ENCODE results near the gene MAGI2. TPM values are rescaled to one million over a fixed set of nuclear protein-coding genes. Genes with fewer than 3 reads are reported as not detected.

MAGI2 gene
- total RNA-seq, 1 donor from 2014 or later, result 6.9 TPM

GRCh38 chr7:78905436-78905835, 548.0 kb downstream of the MAGI2 start:
- no peak for DNase-seq

- DNase-seq, result no peak
These were observed 548.5 kb downstream of the MAGI2 start for GRCh38 chr7:78904983-78905382.

DNA sequence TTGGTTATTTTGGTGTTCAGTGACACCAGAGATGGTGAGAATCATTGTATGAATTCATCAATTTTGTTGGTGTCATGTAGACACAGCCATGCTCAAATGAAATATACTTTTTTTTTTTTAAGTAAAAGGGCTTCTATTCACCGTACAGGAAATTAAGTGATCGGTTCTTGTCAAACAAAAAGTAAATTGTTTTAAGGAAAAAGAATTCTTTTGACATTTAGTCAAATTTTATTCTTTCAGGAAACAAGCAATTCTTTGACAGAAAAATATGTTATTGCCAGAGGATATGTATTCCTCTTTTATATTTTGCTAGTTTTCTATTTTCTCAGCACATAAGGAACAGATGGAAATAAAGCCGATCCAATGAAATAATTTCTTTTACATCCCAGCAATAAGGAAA, 551.9 kb downstream of the MAGI2 start:
- no peak for DNase-seq

DNA sequence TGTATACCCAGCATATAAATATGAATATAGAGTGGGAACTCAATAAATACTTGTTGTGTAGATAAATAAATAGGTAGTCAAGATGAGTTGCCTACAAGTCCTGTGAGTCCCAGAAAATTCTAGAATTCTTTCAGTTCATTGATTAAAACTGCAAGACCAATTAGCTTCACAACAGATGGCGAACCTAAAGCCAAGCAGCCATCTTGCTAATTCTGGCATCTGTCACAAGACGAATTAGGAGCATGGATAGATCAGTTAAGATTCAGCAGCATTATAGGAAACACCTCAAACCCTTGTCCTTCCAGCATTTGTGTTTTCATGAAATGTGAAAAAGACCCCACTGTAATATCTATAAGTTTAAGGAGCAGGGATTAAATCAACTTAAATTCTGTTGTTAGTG, 552.7 kb downstream of the MAGI2 start:
- no peak for DNase-seq

GRCh38 chr7:78895393-78895792, 558.1 kb downstream of the MAGI2 start:
- no peak for DNase-seq

DNA sequence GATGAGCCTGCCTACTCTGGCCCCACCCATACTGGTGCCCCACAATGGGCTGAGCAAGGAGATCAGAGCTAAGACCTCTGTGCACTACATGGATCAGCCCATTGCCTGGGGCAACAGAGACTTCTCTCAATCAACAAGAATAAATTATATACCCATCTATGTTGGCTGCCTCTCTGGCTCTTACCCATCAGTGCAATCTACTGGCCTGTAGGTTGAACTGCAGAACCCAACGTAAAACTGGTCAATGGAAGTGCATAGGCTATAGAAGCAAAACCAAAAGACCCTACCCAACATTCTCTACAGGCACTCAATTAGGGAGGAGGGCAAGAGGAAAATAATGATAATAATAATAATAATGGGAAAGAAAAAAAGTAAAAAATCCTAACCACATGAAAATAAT, 574.3 kb downstream of the MAGI2 start:
- no peak for DNase-seq

- DNase-seq, result no peak
These were observed 580.4 kb downstream of the MAGI2 start for GRCh38 chr7:78873117-78873516.

- DNase-seq, result no peak
These were observed 589.1 kb downstream of the MAGI2 start for GRCh38 chr7:78864339-78864738.

DNA sequence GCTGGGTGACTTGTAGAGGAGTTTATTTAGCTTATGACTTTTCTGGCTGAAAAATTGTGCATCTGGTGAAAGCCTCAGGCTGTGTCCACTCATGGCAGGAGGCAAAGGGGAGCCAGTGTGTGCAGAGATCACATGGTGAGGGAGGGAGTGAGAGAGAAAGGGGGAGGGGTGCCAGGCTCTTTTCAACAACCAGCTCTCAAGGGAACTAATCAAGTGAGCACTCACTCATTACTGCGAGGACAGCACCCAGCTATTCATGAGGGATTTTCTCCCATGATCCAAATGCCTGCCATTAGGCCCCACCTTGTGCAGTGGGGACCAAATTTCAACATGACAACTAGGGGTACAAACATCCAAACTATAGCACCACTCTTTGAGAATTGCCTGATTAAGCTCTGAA, 590.2 kb downstream of the MAGI2 start:
- no peak for DNase-seq

DNA sequence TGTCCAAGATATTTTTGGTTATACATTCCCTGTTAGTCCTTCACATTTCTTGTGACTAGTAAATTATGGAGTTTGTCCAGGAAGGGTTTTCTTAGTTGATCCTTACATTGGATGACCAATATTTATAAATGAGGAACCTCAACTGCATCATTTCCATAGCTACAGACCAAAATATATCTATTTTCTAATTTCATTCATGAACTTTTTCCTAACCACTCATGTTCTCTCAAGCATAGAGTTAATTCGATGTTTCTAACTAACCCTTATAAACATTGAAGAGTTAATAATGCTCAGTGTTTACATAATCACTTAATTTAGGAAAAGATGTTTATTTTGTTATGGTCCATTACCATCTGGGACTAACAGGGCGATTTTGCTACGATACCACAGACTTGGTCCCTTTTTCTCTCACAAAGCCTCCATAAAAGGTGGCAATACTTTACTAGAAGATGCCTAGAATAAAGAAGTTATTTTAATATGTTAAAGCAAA, 591.0 kb downstream of the MAGI2 start:
- DNase-seq, result no peak

DNA sequence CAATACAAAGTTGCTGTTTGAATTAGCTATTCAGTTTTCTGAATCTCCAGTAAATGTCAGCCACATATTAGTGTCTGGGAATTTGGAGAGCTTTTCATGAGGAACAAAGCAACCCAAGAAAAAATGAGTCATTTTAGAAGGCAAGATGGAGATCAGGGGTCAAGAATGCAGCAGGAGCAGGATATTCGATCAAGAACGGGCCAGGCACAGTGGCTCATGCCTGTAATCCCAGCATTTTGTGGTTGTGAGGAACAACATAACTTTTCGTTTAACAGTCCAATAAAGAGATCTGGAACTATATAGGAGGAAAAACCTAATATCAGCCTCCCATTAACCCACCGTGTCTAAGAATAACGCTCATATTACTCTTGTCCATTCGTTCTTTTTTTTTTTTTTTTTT, 600.5 kb downstream of the MAGI2 start:
- DNase-seq, result no peak

- DNase-seq, result no peak
These were observed 603.2 kb downstream of the MAGI2 start for GRCh38 chr7:78850093-78850740.

- no peak for DNase-seq
These were observed 608.3 kb downstream of the MAGI2 start for GRCh38 chr7:78845155-78845554.

GRCh38 chr7:78842068-78842467, 611.4 kb downstream of the MAGI2 start:
- no peak for DNase-seq

GRCh38 chr7:78835897-78836296, 617.6 kb downstream of the MAGI2 start:
- no peak for DNase-seq

DNA sequence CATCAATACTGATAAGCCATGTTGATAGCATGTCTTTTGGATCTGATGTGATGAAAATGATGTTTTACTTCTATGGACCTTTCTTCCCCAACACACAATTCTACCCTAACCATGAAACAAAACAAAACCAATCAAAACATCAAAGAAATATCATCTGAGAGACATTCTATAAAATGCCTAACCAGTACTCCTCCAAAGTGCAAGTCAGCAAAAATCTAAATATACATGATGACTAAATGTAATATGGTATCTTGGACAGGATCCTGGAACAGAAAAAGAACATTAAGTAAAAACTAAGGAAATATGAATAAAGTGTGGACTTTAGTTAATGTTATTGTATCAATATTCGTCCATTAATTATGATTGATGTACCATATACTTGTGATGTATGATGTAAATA, 625.1 kb downstream of the MAGI2 start:
- no peak for DNase-seq

DNA sequence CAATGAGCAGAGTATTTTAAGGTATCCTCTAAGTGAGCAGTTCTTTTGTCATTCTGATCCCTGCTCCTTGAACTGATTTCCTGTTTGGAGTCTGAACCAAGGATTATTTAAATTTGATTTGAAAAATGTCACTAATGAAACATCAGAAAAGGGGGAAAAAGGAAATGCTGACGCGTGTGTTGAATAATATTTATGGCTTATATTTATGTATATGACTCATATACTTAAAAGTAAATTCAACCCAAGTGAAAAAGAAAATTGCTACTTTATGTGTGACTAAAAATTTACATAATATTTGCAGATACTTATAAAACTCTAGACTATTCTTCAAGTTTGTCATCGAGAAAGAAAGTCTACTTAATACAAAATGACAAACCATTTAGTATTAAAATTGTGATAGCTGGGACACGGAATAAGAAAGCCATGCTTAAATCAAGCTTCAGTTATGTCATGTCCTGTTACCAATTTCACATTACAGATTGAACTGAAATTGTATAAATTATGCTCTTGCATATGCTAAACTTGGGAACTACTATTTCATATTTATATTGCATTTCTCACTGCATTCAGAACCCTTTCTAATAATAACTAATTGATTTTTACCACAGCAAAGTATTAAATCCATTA, 649.9 kb downstream of the MAGI2 start:
- no peak for DNase-seq

DNA sequence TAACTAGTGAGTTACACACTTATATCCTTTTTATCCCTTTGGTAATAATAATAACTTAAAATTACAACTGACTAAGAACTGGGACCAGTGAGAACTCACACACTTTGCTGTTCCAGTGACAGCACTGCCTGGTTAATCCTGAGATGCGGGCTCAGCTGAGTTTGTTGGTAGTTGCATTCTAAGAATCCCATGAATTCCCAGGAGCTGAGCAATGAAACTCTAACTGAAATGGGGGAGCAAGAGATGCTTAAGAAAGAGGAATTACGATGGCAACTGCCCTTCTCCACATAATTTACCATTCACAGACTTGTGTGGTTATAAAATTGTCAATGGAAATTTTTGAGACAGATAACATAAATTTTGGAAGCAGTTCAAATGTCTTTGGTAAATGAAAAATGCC, 659.4 kb downstream of the MAGI2 start:
- no peak for DNase-seq

DNA sequence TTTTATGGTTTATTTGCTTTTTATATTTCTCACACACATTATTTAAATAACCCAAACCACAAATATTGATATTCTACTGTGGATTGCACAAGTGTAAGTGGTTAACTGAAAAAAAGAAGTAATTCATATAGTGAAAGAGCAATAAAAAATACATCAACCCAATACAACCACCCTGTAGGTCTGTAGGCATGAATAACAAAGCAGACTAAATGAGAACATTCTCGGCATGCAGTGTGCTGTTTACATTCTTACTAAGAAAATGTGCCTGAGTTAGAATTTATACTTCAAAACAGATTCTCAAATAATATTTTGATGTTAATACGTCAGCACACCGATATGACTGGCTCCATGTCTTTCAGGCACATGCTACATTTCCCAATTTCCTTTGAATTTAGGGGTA, 660.8 kb downstream of the MAGI2 start:
- no peak for DNase-seq

- DNase-seq, result no peak
These were observed 661.5 kb downstream of the MAGI2 start for GRCh38 chr7:78792006-78792405.

DNA sequence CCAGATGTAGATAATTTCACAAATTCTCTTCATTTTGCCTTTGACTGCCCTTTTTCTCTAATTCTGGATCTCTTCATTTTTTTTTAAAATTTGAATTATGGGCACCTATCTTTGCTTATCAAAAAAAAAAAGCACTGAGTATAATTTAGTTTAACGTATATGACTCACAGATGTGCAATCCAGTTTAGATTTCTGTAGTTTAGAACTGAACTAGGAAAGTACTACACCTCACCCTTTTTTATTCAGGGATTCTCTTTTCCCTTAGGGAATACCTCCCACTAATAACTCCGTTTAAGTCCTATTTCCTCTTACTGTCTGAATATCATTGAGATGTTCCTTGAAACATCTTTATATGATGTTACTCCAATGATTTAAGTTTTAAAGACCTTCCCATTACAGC, 665.0 kb downstream of the MAGI2 start:
- no peak for DNase-seq

DNA sequence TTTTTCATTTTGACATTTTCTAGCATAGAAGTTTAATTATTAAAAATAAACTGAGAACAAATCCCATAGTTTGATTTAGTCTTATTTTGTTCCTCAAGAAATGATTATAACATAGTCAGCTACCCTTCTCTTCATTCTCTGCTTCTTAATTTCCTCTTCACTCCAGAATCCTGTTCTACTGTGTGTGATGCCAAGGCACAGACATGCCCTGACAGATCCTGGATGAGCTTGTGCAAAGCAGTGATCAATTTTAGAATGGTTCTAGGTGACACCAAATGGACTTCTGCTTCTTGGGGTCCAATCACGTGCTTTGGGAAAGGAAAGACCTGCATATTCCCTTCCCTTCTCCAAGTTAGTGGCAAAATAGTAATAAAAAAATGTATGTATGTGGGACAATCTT, 665.6 kb downstream of the MAGI2 start:
- no peak for DNase-seq

GRCh38 chr7:78786055-78786454, 667.4 kb downstream of the MAGI2 start:
- DNase-seq, result no peak

GRCh38 chr7:78783179-78783962, 670.1 kb downstream of the MAGI2 start:
- DNase-seq, result no peak

All from skin of body (tissue), 2 donors.